ENCODE measurements around the gene NADK. TPM values are rescaled to one million over a fixed set of nuclear protein-coding genes. Genes with fewer than 3 reads are reported as not detected.

Gene NADK
- total and polyA plus RNA-seq, 9 donors = 21.8 to 76.0 (median 57.0) TPM

- no peaks in the 10 kb centered on the region for H3K4me1 ChIP-seq (ENCODE audit: insufficient read depth)
- 94 to 99% (median 97%) methylated on average over 6 of the region's 6 CpGs for WGBS, 3 donors
- H3K27ac ChIP-seq = no peak overlapping the region
- no peak for TF ChIP-seq EP300 (IDR thresholded peaks at IDR 0.05)
- TF ChIP-seq POLR2A (IDR thresholded peaks at IDR 0.05) = no peak
- TF ChIP-seq, protein P1, sequence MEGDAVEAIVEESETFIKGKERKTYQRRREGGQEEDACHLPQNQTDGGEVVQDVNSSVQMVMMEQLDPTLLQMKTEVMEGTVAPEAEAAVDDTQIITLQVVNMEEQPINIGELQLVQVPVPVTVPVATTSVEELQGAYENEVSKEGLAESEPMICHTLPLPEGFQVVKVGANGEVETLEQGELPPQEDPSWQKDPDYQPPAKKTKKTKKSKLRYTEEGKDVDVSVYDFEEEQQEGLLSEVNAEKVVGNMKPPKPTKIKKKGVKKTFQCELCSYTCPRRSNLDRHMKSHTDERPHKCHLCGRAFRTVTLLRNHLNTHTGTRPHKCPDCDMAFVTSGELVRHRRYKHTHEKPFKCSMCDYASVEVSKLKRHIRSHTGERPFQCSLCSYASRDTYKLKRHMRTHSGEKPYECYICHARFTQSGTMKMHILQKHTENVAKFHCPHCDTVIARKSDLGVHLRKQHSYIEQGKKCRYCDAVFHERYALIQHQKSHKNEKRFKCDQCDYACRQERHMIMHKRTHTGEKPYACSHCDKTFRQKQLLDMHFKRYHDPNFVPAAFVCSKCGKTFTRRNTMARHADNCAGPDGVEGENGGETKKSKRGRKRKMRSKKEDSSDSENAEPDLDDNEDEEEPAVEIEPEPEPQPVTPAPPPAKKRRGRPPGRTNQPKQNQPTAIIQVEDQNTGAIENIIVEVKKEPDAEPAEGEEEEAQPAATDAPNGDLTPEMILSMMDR (IDR thresholded peaks at IDR 0.05) = no peak
- intact Hi-C loops (cut with DNase I) = no loop called here
- DNase-seq = no peak
- H3K4me3 ChIP-seq = no peak overlapping the region
- H3K27me3 ChIP-seq = no peaks in the 10 kb centered on the region
- H3K36me3 ChIP-seq = no peaks in the 10 kb centered on the region
- H3K9me3 ChIP-seq = no peaks in the 10 kb centered on the region
Observed at GRCh38 chr1:1819762-1820161, 41.5 kb upstream of the NADK start.

DNA sequence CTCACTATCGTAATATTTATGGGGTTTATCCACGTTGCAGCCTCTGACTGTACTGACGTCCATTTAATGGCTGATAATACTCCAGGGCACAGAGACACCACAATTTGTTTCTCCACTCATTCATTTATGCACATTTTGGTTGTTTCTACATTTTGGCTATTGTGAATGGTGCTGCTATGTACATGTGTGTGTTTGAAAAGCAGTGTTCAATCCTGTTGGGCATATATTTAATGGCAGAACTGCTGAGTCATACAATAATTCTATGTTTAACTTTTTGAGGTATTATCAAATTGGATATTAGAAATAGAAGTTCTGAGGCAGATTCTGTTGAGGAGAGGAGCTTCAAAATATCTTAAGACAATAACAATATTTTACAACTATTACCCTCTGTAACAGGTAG, 39.0 kb upstream of the NADK start:
- H3K4me3 ChIP-seq = no peak overlapping the region
- no peak overlapping the region for H3K27ac ChIP-seq
- H3K36me3 ChIP-seq = no peaks in the 10 kb centered on the region
- intact Hi-C loops (cut with DNase I) = no loop called here
- H3K27me3 ChIP-seq = no peaks in the 10 kb centered on the region
- DNase-seq = no peak
- no peaks in the 10 kb centered on the region for H3K4me1 ChIP-seq (ENCODE audit: insufficient read depth)
- TF ChIP-seq, protein P1 (IDR thresholded peaks at IDR 0.05) = no peak
- TF ChIP-seq EP300 (IDR thresholded peaks at IDR 0.05) (no peak), POLR2A (IDR thresholded peaks at IDR 0.05) (no peak)
- H3K9me3 ChIP-seq = no peaks in the 10 kb centered on the region
- 73 to 78% (median 74%) methylated on average over 3 of the region's 3 CpGs for WGBS, 3 donors

DNA sequence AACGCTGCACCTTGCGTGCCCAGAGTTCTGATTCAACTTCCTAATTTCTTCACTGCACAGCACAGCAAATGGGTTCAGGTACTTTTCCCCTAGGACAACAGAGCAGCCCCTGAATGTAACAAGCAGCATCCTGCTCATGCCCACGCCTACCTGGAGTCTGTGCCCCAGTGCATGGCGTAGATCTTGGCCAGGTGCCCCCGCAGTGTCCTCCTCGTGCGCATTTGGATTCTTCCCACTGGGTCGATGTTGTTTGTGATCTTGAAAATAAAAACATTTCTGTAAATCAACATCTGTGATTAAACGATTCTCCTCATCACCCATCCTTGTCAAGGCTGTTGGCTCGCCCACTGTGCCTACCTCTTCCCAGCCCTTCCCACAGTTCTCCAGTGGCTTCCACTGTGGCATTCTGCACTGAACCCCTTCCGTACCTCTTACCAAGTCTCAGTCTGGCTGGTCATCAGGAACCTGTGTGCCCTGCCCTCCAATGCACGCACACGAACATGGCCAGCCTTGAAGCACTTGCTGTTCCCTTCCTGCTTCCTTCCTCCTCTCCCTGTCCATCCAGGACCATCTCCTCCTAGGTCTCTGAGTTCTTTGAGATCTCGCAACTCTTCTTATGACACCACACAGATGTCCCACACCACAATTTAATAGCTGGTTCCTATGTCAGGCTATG, 37.5 kb upstream of the NADK start:
- no peaks in the 10 kb centered on the region for H3K9me3 ChIP-seq
- H3K4me3 ChIP-seq = no peak overlapping the region
- H3K27me3 ChIP-seq = no peaks in the 10 kb centered on the region
- intact Hi-C loops (cut with DNase I) = no loop called here
- no peak overlapping the region for H3K27ac ChIP-seq
- WGBS, 3 donors = 86 to 92% (median 86%) methylated on average over 14 of the region's 14 CpGs
- DNase-seq = no peak
- no peaks in the 10 kb centered on the region for H3K36me3 ChIP-seq
- TF ChIP-seq EP300 (IDR thresholded peaks at IDR 0.05) (no peak), POLR2A (IDR thresholded peaks at IDR 0.05) (no peak)
- TF ChIP-seq, protein P1 (IDR thresholded peaks at IDR 0.05) = no peak
- H3K4me1 ChIP-seq (ENCODE audit: insufficient read depth) = no peaks in the 10 kb centered on the region

DNA sequence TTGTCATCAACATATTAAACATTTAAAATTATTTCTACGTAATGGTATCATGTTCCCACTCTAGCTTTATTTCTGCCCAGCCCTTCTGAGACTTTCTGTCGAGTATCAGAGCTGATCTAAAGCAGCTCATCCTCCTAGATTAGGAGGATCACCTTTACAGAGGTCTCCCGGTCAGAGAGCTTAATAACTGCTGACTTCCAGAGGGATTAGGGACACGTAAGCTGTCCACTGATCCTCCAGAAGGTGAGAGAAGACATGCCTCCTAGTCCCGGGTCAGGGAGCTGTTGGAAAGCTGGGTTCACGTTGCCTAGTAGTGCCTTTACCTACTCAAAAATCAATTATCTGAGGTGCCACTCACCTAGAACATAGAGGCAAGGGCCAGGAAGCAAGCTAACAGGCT, 31.2 kb upstream of the NADK start:
- intact Hi-C loops (cut with DNase I) = no loop called here
- H3K27me3 ChIP-seq = no peaks in the 10 kb centered on the region
- WGBS, 3 donors = 88 to 92% (median 92%) methylated on average over 6 of the region's 6 CpGs
- H3K4me1 ChIP-seq (ENCODE audit: insufficient read depth) = no peaks in the 10 kb centered on the region
- DNase-seq = no peak
- H3K36me3 ChIP-seq = no peaks in the 10 kb centered on the region
- no peak overlapping the region for H3K4me3 ChIP-seq
- TF ChIP-seq POLR2A (IDR thresholded peaks at IDR 0.05) (no peak), EP300 (IDR thresholded peaks at IDR 0.05) (no peak)
- TF ChIP-seq, protein P1 (IDR thresholded peaks at IDR 0.05) = no peak
- no peak overlapping the region for H3K27ac ChIP-seq
- no peaks in the 10 kb centered on the region for H3K9me3 ChIP-seq

Data from ovary (tissue), 9 donors.